Ectodermal cell (in vitro differentiated cells): ENCODE data around the gene LYL1.
A peak's percentile ranks its signal among the peaks of the same experiment; 100 is the strongest.

Source experiments
- H3K27ac ChIP-seq: 2 replicates; pipeline ENCODE4 v1.7.0; 2013; ENCODE audit warnings: mild to moderate bottlenecking, low read depth, low read length; ENCODE audit not compliant: insufficient read depth, poor library complexity, severe bottlenecking
- H3K27me3 ChIP-seq: 2 replicates; pipeline ENCODE4 v1.7.0; 2013; ENCODE audit warnings: mild to moderate bottlenecking, low read length; ENCODE audit not compliant: insufficient read depth, control insufficient read depth, poor library complexity, severe bottlenecking
- H3K36me3 ChIP-seq: one replicate; pipeline ENCODE4 v1.7.0; 2013; ENCODE audit warnings: low read length; ENCODE audit not compliant: control insufficient read depth, insufficient read depth
- H3K4me1 ChIP-seq: one replicate; pipeline ENCODE4 v1.7.0; 2013; ENCODE audit warnings: low read length; ENCODE audit not compliant: control insufficient read depth, insufficient read depth
- H3K4me3 ChIP-seq: 2 replicates; pipeline ENCODE4 v1.7.0; 2013; ENCODE audit warnings: low read depth, low read length, control low read depth; ENCODE audit not compliant: insufficient read depth
- H3K9me3 ChIP-seq: 2 replicates; pipeline ENCODE4 v1.7.0; 2013; ENCODE audit warnings: mild to moderate bottlenecking, low read length, moderate library complexity; ENCODE audit not compliant: control insufficient read depth
- WGBS, 2 experiments: methylation state at CpG; one replicate each; pipeline ENCODE4 v1.1.7; 2013; ENCODE audit warnings: missing lambda C conversion rate in 2 of 2; 5-methylcytosine and 5-hydroxymethylcytosine counted together

Gene LYL1

GRCh38 chr19:13118424-13119193 is 16.0 kb upstream of the LYL1 start:
- H3K27me3 ChIP-seq: no peaks in the 10 kb centered on the region
- no peaks in the 10 kb centered on the region for H3K9me3 ChIP-seq
- H3K27ac ChIP-seq: peak overlapping the region; percentile 80
- peaks cover 27% of the 10 kb centered on the region for H3K4me1 ChIP-seq
- H3K4me3 ChIP-seq: peak overlapping the region; percentile 97
- 1% methylated on average over 57 of the region's 57 CpGs for WGBS, 2 experiments
- no peaks in the 10 kb centered on the region for H3K36me3 ChIP-seq

- Histone ChIP-seq H3K27me3 (no peaks in the 10 kb centered on the region), H3K27ac (peak within 1 kb of the TSS; percentile 80), H3K36me3 (peaks cover 2% of the 10 kb centered on the region), H3K9me3 (no peaks in the 10 kb centered on the region), H3K4me1 (peaks cover 27% of the 10 kb centered on the region), H3K4me3 (peak within 1 kb of the TSS; percentile 97)
- WGBS, 2 experiments: 9 to 10% methylated on average over 65 of the region's 65 CpGs
Measured at GRCh38 chr19:13117772-13118423, 15.2 kb upstream of the LYL1 start, which contains the start of gene NACC1. NACC1 (plus strand) TSS chr19:13118264; CDS start chr19:13135208, 16,944 bp downstream.

DNA sequence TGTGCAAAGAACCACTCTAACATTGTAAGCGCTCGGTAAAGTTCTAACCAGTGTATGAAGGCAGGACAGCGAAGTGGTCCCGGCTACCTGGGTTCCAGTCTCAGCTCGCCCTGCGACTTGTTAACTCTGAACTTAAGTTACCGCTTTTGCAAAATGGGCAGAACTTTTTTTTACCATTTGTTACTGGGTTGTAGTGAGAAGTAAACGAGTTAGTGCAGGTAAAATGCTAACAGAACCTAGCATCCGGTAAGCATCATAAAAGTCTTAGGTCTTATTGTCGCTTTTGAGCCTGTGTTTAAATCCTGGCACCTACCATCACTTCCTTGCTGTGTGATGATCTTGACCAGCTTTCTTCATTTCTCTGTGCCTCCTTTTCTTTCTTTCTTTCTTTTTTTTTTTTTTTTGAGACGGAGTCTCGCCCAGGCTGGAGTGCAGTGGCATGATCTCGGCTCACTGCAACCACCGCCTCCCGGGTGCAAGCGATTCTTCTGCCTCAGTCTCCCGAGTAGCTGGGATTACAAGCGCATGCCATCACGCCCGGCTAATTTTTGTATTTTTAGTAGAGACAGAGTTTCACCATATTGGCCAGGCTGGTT is 14.6 kb upstream of the LYL1 start:
- Histone ChIP-seq H3K27ac (no peak overlapping the region), H3K36me3 (peaks cover 8% of the 10 kb centered on the region), H3K4me1 (peaks cover 27% of the 10 kb centered on the region), H3K9me3 (no peaks in the 10 kb centered on the region), H3K27me3 (no peaks in the 10 kb centered on the region), H3K4me3 (peak overlapping the region; percentile 84)
- 68 to 70% methylated on average over 20 of the region's 20 CpGs for WGBS, 2 experiments

GRCh38 chr19:13116282-13117175 is 13.9 kb upstream of the LYL1 start, which contains the start of gene TRMT1:
TRMT1 (minus strand) TSS chr19:13116740; CDS start chr19:13116399, 341 bp downstream.
- no peaks in the 10 kb centered on the region for H3K9me3 ChIP-seq
- H3K27ac ChIP-seq: peak within 1 kb of the TSS; percentile 70
- 1% methylated on average over 51 of the region's 51 CpGs for WGBS, 2 experiments
- peaks cover 8% of the 10 kb centered on the region for H3K36me3 ChIP-seq
- peak within 1 kb of the TSS; percentile 84 for H3K4me3 ChIP-seq
- H3K27me3 ChIP-seq: no peaks in the 10 kb centered on the region
- peaks cover 22% of the 10 kb centered on the region for H3K4me1 ChIP-seq

DNA sequence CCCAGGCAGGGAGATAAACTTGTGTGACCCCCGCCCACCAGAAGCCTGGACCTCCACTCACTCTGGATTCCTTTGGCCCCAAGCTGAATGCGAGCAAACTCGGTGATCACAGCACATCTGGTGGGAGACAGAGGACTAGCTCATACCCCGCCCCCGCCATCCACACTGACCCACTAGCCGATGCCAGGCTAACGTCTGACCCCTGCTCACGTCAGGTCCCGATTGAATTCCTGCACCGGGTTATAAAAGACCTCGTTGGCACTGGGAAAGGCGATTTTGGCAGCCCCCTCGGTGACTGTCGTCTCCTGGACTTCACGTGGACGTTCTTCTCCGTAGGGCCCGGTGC is 13.3 kb upstream of the LYL1 start:
- Histone ChIP-seq H3K36me3 (peaks cover 8% of the 10 kb centered on the region), H3K27me3 (no peaks in the 10 kb centered on the region), H3K4me3 (peak overlapping the region; percentile 84), H3K4me1 (peaks cover 21% of the 10 kb centered on the region), H3K27ac (peak overlapping the region; percentile 70), H3K9me3 (no peaks in the 10 kb centered on the region)
- 1 to 3% methylated on average over 18 of the region's 18 CpGs for WGBS, 2 experiments

GRCh38 chr19:13112555-13112954 is 9.9 kb upstream of the LYL1 start:
- H3K4me3 ChIP-seq: no peak overlapping the region
- H3K27me3 ChIP-seq: no peaks in the 10 kb centered on the region
- H3K36me3 ChIP-seq: peaks cover 10% of the 10 kb centered on the region
- no peaks in the 10 kb centered on the region for H3K9me3 ChIP-seq
- WGBS, 2 experiments: 93 to 98% methylated on average over 10 of the region's 10 CpGs
- H3K27ac ChIP-seq: no peak overlapping the region
- H3K4me1 ChIP-seq: peaks cover 5% of the 10 kb centered on the region

DNA sequence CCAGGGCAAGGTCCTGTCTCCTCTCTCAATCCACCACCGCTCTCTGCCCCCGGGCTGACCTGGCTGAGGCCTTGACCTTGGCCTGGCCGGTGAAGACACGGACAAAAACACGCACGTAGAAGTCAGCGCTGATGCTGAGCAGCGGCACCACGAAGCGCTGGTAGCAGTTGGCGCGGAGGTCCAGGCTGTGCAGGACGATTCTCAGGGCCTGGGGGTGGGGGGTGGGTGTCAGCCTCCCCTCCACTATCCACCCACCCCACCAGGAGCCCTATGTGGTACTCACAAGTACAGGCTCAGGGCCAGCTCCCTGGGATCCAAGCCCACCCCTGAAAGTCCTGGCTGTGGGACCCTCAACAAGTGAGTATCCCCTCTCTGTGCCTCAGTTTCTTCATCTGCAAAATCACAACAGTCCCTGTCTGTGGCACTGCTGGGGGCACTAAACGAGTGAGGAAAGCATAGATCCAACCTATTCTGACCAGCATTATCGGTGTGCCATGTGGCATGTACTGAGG is 7.5 kb upstream of the LYL1 start:
- Histone ChIP-seq H3K4me1 (no peaks in the 10 kb centered on the region), H3K9me3 (no peaks in the 10 kb centered on the region), H3K27ac (no peak overlapping the region), H3K36me3 (peaks cover 14% of the 10 kb centered on the region), H3K4me3 (no peak overlapping the region), H3K27me3 (no peaks in the 10 kb centered on the region)
- WGBS, 2 experiments: 89 to 95% methylated on average over 15 of the region's 15 CpGs

DNA sequence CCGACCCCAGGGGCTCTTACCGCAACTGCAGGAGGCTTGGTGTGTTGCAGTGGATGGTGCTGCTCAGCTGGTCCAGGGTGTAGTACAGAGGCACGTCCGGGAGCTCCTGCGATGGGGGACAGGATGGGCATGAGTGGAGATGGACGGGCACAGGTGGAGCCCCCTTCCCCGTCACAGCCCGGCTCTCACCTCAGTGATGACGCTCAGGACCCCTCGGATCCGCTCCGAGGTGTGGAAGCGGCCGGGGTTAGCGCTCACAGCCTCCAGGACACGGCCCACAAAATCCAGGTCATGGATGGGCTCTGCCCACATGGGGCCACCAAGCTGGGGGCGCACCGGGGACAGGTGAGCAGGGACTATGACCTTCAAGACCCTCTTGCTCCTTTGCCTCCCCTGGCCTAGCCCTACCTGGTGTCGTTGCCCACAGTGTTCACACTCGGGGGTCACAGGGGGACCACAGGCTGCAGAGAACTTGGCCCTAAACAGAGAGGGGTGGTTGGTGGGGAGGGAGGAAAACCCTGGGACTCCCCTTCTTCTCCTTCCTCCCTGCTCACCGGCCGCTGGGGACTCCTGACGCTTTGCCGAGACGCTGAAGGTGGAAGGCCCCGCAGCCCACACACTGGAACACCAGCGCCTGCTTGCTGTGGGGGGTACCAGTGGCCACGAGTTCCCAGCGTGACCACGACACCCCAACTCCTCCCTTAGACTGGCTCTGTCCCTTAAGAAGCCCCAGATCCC is 6.9 kb upstream of the LYL1 start:
- Histone ChIP-seq H3K4me3 (no peak overlapping the region), H3K27ac (no peak overlapping the region), H3K4me1 (no peaks in the 10 kb centered on the region), H3K36me3 (peaks cover 14% of the 10 kb centered on the region), H3K9me3 (no peaks in the 10 kb centered on the region), H3K27me3 (no peaks in the 10 kb centered on the region)
- 93 to 94% methylated on average over 30 of the region's 30 CpGs for WGBS, 2 experiments
